Measurements from ENCODE around the gene MALAT1.

DNA sequence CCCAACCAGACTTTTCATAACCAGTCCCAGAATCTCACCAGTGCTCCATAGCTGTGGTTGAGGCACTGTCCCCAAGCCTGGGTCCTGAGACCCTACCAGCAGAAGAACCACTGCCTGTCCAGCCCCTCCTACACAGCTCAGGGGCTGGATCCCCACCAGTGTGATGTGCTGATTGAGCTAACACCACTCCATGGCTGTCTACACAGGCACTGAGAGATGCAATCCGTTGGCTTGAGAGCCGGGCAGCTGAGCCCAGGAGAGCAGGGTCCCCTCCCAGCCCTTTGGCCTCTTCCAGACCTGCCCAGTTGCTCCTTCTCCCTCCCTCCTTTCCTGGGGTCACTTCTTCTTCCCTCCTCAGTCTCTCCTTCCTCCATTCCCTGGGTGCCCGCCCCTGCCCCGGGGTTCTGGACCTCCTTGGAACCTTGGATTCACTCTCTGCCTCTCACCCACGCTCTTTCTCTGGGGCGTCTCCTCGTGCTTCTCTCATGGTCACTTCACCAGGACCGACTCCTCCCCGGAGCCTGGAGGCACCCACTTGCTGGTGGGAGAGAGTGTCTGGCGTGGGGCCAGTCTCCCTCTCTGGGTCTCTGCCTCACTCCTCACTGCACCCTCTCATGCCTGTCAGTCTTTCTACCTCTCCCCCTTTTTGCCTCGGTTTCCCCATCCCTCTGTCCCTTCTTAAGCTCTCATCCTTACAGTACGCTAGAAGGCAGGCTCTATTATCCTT, 25.3 kb downstream of the MALAT1 start:
- TF ChIP-seq, protein P1, sequence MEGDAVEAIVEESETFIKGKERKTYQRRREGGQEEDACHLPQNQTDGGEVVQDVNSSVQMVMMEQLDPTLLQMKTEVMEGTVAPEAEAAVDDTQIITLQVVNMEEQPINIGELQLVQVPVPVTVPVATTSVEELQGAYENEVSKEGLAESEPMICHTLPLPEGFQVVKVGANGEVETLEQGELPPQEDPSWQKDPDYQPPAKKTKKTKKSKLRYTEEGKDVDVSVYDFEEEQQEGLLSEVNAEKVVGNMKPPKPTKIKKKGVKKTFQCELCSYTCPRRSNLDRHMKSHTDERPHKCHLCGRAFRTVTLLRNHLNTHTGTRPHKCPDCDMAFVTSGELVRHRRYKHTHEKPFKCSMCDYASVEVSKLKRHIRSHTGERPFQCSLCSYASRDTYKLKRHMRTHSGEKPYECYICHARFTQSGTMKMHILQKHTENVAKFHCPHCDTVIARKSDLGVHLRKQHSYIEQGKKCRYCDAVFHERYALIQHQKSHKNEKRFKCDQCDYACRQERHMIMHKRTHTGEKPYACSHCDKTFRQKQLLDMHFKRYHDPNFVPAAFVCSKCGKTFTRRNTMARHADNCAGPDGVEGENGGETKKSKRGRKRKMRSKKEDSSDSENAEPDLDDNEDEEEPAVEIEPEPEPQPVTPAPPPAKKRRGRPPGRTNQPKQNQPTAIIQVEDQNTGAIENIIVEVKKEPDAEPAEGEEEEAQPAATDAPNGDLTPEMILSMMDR (IDR thresholded peaks at IDR 0.05): no peak
- TF ChIP-seq POLR2A (IDR thresholded peaks at IDR 0.05): no peak

All from heart left ventricle (tissue), 13 donors.